CD14-positive monocyte (primary cell): ENCODE data around the gene PLEKHS1. TPM values are rescaled to one million over a fixed set of nuclear protein-coding genes. Genes with fewer than 3 reads are reported as not detected.

ENCODE experiments used
- DNase-seq, 3 donors: peaks; one replicate each; pipeline ENCODE4 v3.0.0-alpha.2; 2011 to 2022
- H2AFZ ChIP-seq: 2 replicates; pipeline ENCODE4 v1.6.0; 2012; ENCODE audit warnings: mild to moderate bottlenecking, low read depth, low read length, inconsistent platforms; ENCODE audit not compliant: insufficient read depth, poor library complexity, severe bottlenecking
- H3K27ac ChIP-seq, 2 donors: 1 replicate in 1 of 2; 2 replicates in 1 of 2; pipeline ENCODE4 v1.5.1; 2012 to 2013; ENCODE audit warnings: low read length in 2 of 2, control low read depth in 1 of 2, inconsistent platforms in 1 of 2, low read depth in 1 of 2, mild to moderate bottlenecking in 1 of 2
- H3K27me3 ChIP-seq, 2 donors: one replicate each; pipeline versions ENCODE4 v1.6.0 to v1.6.1; 2011 to 2013; ENCODE audit warnings: low read length in 2 of 2; ENCODE audit not compliant: control insufficient read depth in 2 of 2, insufficient read depth in 2 of 2
- H3K36me3 ChIP-seq, 2 donors: replicated peaks in 1 of 2; 1 replicate in 1 of 2; 2 replicates in 1 of 2; pipeline versions ENCODE4 v1.5.1 to v1.6.1; 2012 to 2013; ENCODE audit warnings: low read length in 2 of 2, control low read depth in 1 of 2, inconsistent platforms in 1 of 2, mild to moderate bottlenecking in 1 of 2; ENCODE audit not compliant: insufficient read depth in 2 of 2, control insufficient read depth in 1 of 2
- H3K4me1 ChIP-seq, 2 donors: 1 replicate in 1 of 2; 2 replicates in 1 of 2; pipeline versions ENCODE4 v1.5.1 to v1.6.1; 2012 to 2013; ENCODE audit warnings: low read length in 2 of 2, control low read depth in 1 of 2, inconsistent platforms in 1 of 2, mild to moderate bottlenecking in 1 of 2, moderate library complexity in 1 of 2; ENCODE audit not compliant: insufficient read depth in 2 of 2, control insufficient read depth in 1 of 2
- H3K4me2 ChIP-seq: replicated peaks from 2 replicates; pipeline ENCODE3; 2012; ENCODE audit warnings: low read length, moderate library complexity, mild to moderate bottlenecking; ENCODE audit not compliant: poor library complexity, severe bottlenecking; ENCODE audit errors: extremely low read depth
- H3K4me3 ChIP-seq, 3 experiments: fragments of 200-600 bp in 1 of 3; sonication (generic) in 1 of 3; replicated peaks in 1 of 3; 1 replicate in 2 of 3; 2 replicates in 1 of 3; pipeline ENCODE4 v1.5.1; 2011 to 2013; ENCODE audit warnings: low read length in 3 of 3, mild to moderate bottlenecking in 3 of 3, control low read depth in 2 of 3, low read depth in 2 of 3, inconsistent platforms in 1 of 3, moderate library complexity in 1 of 3
- H3K79me2 ChIP-seq: 2 replicates; pipeline ENCODE4 v1.6.0; 2012; ENCODE audit warnings: mild to moderate bottlenecking, control low read depth, inconsistent platforms, low read length, moderate library complexity; ENCODE audit not compliant: insufficient read depth
- H3K9ac ChIP-seq: 2 replicates; pipeline ENCODE4 v1.6.0; 2017; ENCODE audit warnings: low read length, mild to moderate bottlenecking; ENCODE audit not compliant: insufficient read depth, poor library complexity, severe bottlenecking
- H3K9me3 ChIP-seq, 2 donors: replicated peaks in 1 of 2; 1 replicate in 1 of 2; 2 replicates in 1 of 2; pipeline versions ENCODE4 v1.5.1 to v1.6.1; 2012 to 2013; ENCODE audit warnings: low read length in 2 of 2, control low read depth in 1 of 2; ENCODE audit not compliant: control insufficient read depth in 1 of 2, insufficient read depth in 1 of 2
- H4K20me1 ChIP-seq: 2 replicates; pipeline ENCODE4 v1.6.0; 2012; ENCODE audit warnings: mild to moderate bottlenecking, low read length, control low read depth, moderate library complexity; ENCODE audit not compliant: insufficient read depth
- H3K27ac Mint-ChIP-seq, 7 donors: one replicate each; pipeline ENCODE4 v1.8.0; 2020; ENCODE audit warnings: mild to moderate bottlenecking in 7 of 7, mixed read lengths in 7 of 7, moderate library complexity in 6 of 7, inconsistent platforms in 2 of 7
- H3K27me3 Mint-ChIP-seq, 3 donors: one replicate each; pipeline ENCODE4 v1.8.0; 2021 to 2022; ENCODE audit warnings: low read depth in 3 of 3, mild to moderate bottlenecking in 3 of 3, mixed read lengths in 3 of 3, moderate library complexity in 3 of 3, inconsistent platforms in 1 of 3
- H3K36me3 Mint-ChIP-seq, 2 donors: one replicate each; pipeline ENCODE4 v1.8.0; 2020; ENCODE audit warnings: mixed read lengths in 2 of 2, inconsistent platforms in 1 of 2, mild to moderate bottlenecking in 1 of 2
- H3K4me1 Mint-ChIP-seq: one replicate; pipeline ENCODE4 v1.8.0; 2020; ENCODE audit warnings: mild to moderate bottlenecking, mixed read lengths
- H3K4me3 Mint-ChIP-seq, 2 donors: one replicate each; pipeline ENCODE4 v1.8.0; 2020; ENCODE audit warnings: mild to moderate bottlenecking in 2 of 2, mixed read lengths in 2 of 2, moderate library complexity in 1 of 2
- H3K9me3 Mint-ChIP-seq, 7 donors: one replicate each; pipeline ENCODE4 v1.8.0; 2020 to 2022; ENCODE audit warnings: mixed read lengths in 7 of 7, mild to moderate bottlenecking in 6 of 7, moderate library complexity in 6 of 7, inconsistent platforms in 2 of 7
- CTCF ChIP-seq: fragments of 200-600 bp; IDR thresholded peaks from one replicate; pipeline ENCODE4 v1.8.0; 2022; ENCODE audit warnings: antibody characterized with exemption, mild to moderate bottlenecking
- whole genome bisulfite sequencing: methylation state at CpG from one replicate; pipeline ENCODE4 v1.1.5; 2013; ENCODE audit warnings: missing lambda C conversion rate; ENCODE audit not compliant: insufficient coverage; 5-methylcytosine and 5-hydroxymethylcytosine counted together
- intact Hi-C, 2 donors: fragments of 100-400 bp; cut with micrococcal nuclease; formaldehyde crosslinking; loops; one replicate each; pipeline versions ENCODE4 v1.15.0 to v1.15.1; 2023
- polyA plus RNA-seq, 3 donors: library from polyadenylated mRNA; depleted of rRNA in 1 of 3; unstranded in 2 of 3; stranded (reverse) in 1 of 3; fragments of 300-500 nt in 2 of 3; fragments of >200 nt in 1 of 3; fragmentation: Illumina TruSeq in 2 of 3; gene quantifications; 1 replicate in 2 of 3; 2 replicates in 1 of 3; pipeline ENCODE4 v1.2.3, GENCODE V29; 2012 to 2021

The PLEKHS1 gene
- polyA plus RNA-seq, 3 donors: 0.08 TPM; not detected in 2

GRCh38 chr10:113775686-113776294 is 24.3 kb downstream of the PLEKHS1 start:
- no peak for DNase-seq
- Histone ChIP-seq H3K9me3 (no peaks in the 10 kb centered on the region), H3K4me2 (no peak overlapping the region), H3K27me3 (peaks cover 0 to 3% of the 10 kb centered on the region in 2 donors), H2AFZ (no peak overlapping the region), H3K79me2 (no peaks in the 10 kb centered on the region), H3K4me3 (no peak overlapping the region), H3K4me1 (no peaks in the 10 kb centered on the region), H3K27ac (no peak overlapping the region), H4K20me1 (no peaks in the 10 kb centered on the region), H3K9ac (no peak overlapping the region), H3K36me3 (no peaks in the 10 kb centered on the region)
- H3K4me3 Mint-ChIP-seq: no peak overlapping the region
- peaks cover 4 to 11% (median 7%) of the 10 kb centered on the region in 3 donors for H3K27me3 Mint-ChIP-seq
- no peaks in the 10 kb centered on the region for H3K36me3 Mint-ChIP-seq
- H3K4me1 Mint-ChIP-seq: no peaks in the 10 kb centered on the region
- no peak for TF ChIP-seq CTCF
- WGBS: 80% methylated on average over 1 of the region's 4 CpGs
- intact Hi-C loops: no loop called here
- H3K9me3 Mint-ChIP-seq: peaks cover 0 to 2% (median 0%) of the 10 kb centered on the region in 7 donors
- no peak overlapping the region for H3K27ac Mint-ChIP-seq

GRCh38 chr10:113776553-113776952 is 25.1 kb downstream of the PLEKHS1 start:
- Histone ChIP-seq H3K27me3 (peaks cover 0 to 3% of the 10 kb centered on the region in 2 donors), H4K20me1 (no peaks in the 10 kb centered on the region), H3K4me3 (no peak overlapping the region), H3K27ac (no peak overlapping the region), H3K4me1 (no peaks in the 10 kb centered on the region), H3K79me2 (no peaks in the 10 kb centered on the region), H3K9ac (no peak overlapping the region), H3K9me3 (no peaks in the 10 kb centered on the region), H2AFZ (no peak overlapping the region), H3K4me2 (no peak overlapping the region), H3K36me3 (no peaks in the 10 kb centered on the region)
- intact Hi-C loops: no loop called here
- Mint-ChIP-seq H3K4me1 (no peaks in the 10 kb centered on the region), H3K36me3 (no peaks in the 10 kb centered on the region), H3K27me3 (peaks cover 4 to 9% (median 7%) of the 10 kb centered on the region in 3 donors), H3K9me3 (peaks cover 0 to 2% (median 0%) of the 10 kb centered on the region in 7 donors), H3K4me3 (no peak overlapping the region), H3K27ac (no peak overlapping the region)
- TF ChIP-seq CTCF: no peak
- no CpG with 5 or more reads among the region's 1 CpG for WGBS
- DNase-seq: no peak
